Upper lobe of left lung (tissue), 4 donors: Measurements from ENCODE around the gene MACROD2.

Source experiments
- POLR2A ChIP-seq, 4 donors: fragments of 450-650 bp; IDR thresholded peaks; one replicate each; pipeline ENCODE4 v1.5.1; 2016 to 2017; ENCODE audit warnings: antibody characterized with exemption in 4 of 4, mild to moderate bottlenecking in 2 of 4
- POLR2AphosphoS5 ChIP-seq, 2 donors: sonication (generic); formaldehyde crosslinking; IDR thresholded peaks; one replicate each; pipeline ENCODE4 v1.5.1; 2017; ENCODE audit warnings: antibody characterized with exemption in 2 of 2
- TF ChIP-seq, protein P1 (sequence below), 6 experiments: fragments of 450-650 bp in 4 of 6; fragments of 200-600 bp in 2 of 6; sonication (generic) in 2 of 6; IDR thresholded peaks; one replicate each; pipeline ENCODE4 v1.5.1; 2016 to 2019; ENCODE audit warnings: antibody characterized with exemption in 6 of 6

DNA sequence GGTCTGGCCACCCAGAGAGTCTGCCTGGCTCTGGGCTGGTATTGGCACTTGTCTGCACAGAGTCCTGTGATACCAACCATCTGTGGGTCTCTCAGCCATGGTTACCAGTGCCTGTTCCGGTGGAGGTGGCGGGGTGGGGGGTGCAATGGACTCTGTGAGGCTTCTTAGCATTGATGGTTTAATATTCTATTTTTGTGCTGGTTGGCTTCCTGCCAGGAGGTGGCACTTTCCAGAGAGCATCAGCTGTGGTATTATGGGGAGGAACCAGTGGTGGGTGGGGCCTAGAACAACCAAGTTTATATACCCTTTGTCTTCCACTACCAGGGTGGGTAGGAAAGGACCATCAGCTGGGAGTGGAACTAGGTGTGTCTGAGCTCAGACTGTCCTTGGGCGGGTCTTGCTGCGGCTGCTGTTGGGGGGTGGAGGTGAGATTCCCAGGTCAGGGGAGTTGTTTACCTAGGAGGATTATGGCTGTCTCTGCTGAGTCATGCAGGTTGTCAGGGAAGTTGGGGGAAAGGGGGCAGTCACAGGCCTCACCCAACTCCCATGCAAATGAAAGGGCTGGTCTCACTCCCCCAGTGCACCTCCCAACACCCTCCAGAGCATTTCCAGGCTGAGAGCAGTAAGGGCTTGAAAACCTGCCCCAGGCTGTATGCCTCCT is 224.6 kb downstream of the MACROD2 start:
- TF ChIP-seq, protein P1, sequence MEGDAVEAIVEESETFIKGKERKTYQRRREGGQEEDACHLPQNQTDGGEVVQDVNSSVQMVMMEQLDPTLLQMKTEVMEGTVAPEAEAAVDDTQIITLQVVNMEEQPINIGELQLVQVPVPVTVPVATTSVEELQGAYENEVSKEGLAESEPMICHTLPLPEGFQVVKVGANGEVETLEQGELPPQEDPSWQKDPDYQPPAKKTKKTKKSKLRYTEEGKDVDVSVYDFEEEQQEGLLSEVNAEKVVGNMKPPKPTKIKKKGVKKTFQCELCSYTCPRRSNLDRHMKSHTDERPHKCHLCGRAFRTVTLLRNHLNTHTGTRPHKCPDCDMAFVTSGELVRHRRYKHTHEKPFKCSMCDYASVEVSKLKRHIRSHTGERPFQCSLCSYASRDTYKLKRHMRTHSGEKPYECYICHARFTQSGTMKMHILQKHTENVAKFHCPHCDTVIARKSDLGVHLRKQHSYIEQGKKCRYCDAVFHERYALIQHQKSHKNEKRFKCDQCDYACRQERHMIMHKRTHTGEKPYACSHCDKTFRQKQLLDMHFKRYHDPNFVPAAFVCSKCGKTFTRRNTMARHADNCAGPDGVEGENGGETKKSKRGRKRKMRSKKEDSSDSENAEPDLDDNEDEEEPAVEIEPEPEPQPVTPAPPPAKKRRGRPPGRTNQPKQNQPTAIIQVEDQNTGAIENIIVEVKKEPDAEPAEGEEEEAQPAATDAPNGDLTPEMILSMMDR (IDR thresholded peaks at IDR 0.05) = no peak
- no peak for TF ChIP-seq POLR2A (IDR thresholded peaks at IDR 0.05)
- TF ChIP-seq POLR2AphosphoS5 (IDR thresholded peaks at IDR 0.05) = no peak
